Neural progenitor cell (in vitro differentiated cells): ENCODE measurements around the gene LIPK.

ENCODE experiments used
- CTCF ChIP-seq: fragments of 200-600 bp; sonication (generic); IDR thresholded peaks from 2 replicates; pipeline ENCODE4 v1.5.1; 2017; ENCODE audit warnings: antibody characterized with exemption, mild to moderate bottlenecking
- EZH2 ChIP-seq: fragments of 200-600 bp; sonication (generic); IDR thresholded peaks from 2 replicates; pipeline ENCODE4 v1.6.1; 2017; ENCODE audit warnings: antibody characterized with exemption, mild to moderate bottlenecking, moderate library complexity
- EZH2phosphoT487 ChIP-seq: fragments of 200-600 bp; sonication (generic); IDR thresholded peaks from 2 replicates; pipeline ENCODE4 v1.6.1; 2017; ENCODE audit warnings: antibody characterized with exemption

GRCh38 chr10:88682491-88682890, 23.6 kb upstream of the LIPK start:
- TF ChIP-seq CTCF (no peak), EZH2 (no peak), EZH2phosphoT487 (no peak)
